ENCODE measurements around the gene FAM124A.

Gene FAM124A

DNA sequence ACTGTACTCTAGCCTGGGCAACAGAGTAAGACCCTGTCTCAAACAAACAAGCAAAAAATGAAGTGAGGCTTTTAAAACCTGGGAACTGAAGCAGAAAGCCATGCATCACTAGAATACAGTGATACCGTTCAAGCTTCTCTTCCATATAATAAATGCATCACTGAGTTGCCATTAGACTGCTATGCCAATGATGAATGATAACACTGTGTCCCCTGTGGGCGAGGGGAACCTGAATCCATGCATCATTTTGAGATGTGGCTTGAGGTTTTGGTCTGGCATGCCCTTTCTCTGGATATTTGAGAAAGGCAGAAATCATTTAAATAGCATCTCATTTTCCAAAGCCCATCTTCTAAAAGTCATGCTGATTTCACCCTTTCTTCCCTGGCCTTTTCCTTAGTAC is 1.5 kb upstream of the FAM124A start:
- DNase-seq (ENCODE audit: low read depth in 2 of 2) = no peak

- DNase-seq (ENCODE audit: low read depth in 2 of 2) = no peak
Observed at GRCh38 chr13:51221108-51221507, 1.1 kb upstream of the FAM124A start.

DNA sequence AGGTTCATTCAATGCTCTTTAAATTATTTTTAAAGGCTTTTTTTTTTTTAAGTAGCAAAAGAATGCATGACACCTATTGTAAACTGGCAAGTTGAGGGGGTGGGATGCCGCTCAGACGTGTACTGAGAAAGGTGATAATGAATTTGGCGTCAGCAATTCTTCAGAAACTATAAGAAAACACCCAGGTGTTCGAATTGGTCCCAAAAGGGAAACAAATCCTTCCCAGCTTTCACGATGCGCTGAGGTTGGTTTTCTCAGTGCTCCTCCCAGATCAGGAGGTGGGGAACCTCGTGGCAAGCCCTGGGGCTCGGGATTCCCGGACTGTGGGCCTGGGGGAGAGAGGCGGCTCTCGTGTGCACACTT is 543 bp upstream of the FAM124A start:
- no peak for DNase-seq (ENCODE audit: low read depth in 2 of 2)

- DNase-seq (ENCODE audit: low read depth in 2 of 2) = no peak
Observed at GRCh38 chr13:51222686-51223559, 725 bp downstream of the FAM124A start.

DNA sequence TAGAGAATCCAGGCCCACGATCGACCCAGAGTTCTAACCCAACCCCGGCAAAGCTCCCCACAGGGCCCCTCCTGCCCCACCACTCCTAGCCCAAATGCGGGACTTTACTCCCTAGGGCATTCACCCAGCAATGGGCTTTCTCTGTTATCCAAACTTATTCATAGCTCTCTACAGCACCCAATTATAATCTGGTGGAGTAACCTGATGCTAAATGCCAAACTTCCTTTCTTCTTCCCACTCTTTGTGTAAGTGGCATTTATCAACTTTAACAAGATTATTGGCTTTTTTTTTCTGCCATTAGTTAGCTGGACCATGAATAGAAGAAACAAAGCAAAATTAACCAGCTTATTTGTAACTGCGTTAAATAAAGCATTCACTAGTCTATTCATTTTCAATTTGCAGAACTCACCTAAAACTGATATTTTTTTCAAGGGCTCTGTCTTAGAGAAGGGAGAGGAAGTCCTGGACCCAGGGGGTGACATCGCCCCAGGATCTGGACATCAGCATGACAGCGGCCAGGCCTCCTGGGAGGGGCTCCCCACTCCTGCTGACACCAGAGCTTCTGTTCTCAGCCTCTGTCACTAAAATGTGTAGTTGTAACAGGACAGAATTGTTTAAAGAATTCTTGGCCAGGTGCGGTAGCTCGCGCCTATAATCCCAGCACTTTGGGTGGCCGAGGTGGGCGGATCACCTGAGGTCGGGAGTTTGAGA is 1.5 kb downstream of the FAM124A start:
- DNase-seq (ENCODE audit: low read depth in 2 of 2) = no peak

DNA sequence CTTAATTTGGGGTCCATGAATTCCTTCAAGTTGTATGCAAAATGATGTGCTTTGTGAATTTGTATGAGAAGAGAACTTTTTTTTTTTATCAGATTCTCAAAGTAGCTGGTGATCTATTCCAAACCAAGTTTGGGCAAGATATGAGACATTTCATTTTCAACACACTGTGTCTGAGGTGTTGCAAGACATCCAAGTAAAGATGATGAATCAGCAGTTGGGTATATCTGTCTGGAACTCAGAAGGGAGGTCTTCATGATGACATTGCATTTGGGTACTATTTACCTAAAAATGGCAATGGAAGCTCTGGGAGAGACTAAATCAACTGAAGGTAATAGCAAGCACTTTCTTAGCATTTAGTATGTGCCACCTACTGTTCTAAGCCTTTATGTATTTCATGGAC is 2.8 kb downstream of the FAM124A start:
- no peak for DNase-seq (ENCODE audit: low read depth in 2 of 2)

DNA sequence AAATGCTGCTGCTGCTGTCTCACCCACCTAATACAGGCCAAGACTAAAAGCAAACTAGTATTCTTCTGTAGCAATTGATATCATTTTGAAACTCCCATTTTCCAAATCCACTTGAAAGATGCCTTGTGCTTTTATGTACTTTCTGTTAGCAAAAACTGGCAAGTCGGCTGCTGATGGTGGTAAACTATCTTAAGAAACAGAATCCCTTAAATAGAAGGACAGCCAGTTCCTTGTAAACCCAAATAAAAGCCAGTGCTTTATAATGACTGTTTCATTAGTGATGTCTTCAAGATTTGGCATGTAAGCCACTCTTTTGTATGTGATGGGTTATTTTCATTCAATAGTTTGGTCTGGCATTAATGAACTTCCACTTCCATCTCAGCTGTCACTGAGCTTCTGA is 5.2 kb downstream of the FAM124A start:
- DNase-seq (ENCODE audit: low read depth in 2 of 2) = no peak

DNA sequence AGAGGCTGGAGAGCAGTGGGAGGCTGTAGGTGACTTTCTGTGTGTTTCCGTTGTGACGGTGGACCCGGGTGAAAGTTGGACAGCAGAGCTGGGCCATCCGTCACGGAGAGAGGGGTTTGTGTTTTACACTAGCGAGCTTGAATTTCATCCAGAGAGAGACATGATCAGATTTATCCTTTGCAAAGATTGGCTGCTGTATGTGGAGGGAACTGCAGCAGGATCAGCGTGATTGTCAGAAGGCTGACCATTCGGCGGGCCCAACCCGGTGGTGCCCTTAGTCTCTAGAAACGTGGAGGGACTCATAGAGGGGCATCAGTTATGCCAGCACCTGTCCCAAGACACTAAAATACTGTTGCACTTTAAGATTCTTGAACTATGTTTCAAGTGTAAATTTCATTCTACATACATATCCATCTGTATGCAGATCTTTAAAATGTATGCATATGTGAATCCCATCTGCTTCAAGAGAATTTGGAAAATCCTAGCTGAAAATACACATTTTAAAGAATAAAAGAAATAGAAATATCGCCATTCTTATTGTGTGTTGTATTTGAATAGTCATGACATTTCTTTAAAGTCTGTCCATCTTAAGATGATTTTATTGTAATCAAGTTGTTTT is 7.0 kb downstream of the FAM124A start:
- DNase-seq (ENCODE audit: low read depth in 2 of 2) = no peak

DNA sequence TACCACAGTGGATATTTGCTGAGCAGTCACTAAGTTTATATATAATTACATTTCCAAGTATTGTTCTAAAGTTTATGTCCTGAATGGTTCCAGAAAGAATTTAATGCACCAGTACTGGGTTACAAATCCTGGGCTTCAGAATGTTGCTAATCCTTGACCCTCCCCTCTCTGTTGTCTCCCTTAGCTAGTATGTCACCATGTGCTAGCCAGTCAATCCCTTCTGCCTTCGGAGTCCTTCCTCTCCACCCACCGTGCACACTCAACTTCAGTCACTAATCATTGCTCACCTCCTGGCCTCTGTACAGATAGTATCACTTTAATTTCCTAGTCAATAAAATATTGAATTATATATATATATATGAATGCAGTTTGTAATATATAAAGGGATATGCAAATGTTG is 7.5 kb downstream of the FAM124A start:
- DNase-seq (ENCODE audit: low read depth in 2 of 2) = no peak

DNA sequence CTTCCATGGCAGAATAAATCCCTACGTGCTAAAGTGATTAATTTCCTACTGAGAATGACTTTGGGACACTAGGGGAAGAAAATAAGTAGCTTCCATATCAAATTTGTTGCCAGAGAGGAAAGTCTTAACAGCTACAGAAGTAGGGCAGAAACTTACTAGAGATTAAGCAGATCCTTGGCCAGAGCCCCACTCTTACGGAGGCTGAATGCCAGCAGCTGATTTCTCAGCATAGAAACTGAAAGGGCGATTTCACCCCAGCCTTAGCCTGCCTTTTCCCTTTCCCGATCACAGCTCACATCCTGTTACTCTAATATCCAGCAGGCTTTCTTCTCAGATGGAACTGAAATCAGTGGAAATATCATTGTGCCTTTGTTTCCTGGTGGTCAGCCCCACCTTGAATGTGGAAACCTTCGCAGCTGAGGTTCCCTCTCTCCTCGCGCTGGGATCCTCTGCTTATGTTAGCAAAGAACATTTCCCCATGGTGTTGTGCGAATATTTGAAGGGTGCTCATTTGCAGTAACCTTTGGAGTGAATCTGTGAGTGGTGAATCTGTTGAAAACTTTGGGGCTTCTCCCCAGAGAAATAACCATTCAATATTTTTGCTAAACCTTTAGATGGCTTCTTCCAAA is 8.4 kb downstream of the FAM124A start:
- no peak for DNase-seq (ENCODE audit: low read depth in 2 of 2)

DNA sequence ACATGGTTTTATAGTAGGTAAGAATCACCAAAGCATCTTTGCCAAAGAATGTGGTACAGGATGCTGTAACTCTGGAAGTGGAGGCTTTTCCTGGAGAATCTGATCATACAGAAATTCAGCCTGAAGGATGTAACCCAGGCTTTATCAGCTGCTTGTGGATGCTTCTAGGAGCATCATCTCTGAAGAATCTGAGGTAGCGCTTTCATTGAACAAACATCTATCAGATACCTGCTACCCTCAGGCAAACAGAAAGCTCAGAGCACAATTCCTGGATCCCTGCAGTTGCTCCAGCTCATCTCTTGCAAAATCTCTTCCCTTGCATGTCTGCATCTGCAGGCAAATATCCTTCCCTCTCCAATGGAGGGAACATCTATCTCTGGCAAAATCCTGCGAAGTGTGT is 9.3 kb downstream of the FAM124A start:
- DNase-seq (ENCODE audit: low read depth in 2 of 2) = no peak

GRCh38 chr13:51232328-51232727 is 10.1 kb downstream of the FAM124A start:
- DNase-seq (ENCODE audit: low read depth in 2 of 2) = no peak

GRCh38 chr13:51233117-51233826 is 11.1 kb downstream of the FAM124A start:
- no peak for DNase-seq (ENCODE audit: low read depth in 2 of 2)

DNA sequence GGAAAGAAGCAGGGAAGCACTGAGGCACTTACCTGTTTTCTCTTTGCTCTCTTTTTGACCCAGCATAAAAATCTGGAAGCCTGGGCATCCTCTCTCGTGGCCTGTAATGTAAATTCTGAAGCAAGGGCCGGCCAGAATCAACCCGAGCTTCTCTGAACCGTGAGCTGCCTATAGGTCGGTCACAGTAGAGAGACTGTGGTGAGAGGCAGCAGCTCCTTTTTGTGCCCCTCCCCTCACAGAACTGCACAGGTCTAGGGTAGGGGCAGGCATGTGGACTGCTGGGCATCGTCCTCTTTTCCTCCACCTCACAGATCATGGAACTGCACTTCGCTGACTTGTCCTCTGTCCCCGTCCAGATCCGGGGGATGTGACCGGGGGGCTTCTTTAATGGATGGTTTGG is 12.5 kb downstream of the FAM124A start:
- no peak for DNase-seq (ENCODE audit: low read depth in 2 of 2)

DNA sequence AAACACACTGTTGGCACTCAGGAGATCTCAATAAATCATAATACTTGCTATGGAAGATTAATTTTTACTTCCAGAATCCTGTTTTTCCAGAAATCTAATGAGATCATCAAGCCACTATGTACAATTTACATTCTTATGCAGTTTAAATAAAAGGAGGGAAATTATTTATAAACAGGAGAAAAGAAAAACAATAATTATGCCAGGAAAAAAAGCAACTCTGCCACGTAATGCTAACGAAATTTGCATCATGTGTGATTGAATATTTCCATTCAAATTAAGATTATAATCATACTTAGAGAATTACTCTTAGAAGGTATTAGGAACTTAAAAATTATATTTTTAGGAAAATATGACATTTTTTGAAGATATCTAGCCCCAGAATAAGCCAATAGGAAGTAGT is 13.0 kb downstream of the FAM124A start:
- DNase-seq (ENCODE audit: low read depth in 2 of 2) = no peak

DNA sequence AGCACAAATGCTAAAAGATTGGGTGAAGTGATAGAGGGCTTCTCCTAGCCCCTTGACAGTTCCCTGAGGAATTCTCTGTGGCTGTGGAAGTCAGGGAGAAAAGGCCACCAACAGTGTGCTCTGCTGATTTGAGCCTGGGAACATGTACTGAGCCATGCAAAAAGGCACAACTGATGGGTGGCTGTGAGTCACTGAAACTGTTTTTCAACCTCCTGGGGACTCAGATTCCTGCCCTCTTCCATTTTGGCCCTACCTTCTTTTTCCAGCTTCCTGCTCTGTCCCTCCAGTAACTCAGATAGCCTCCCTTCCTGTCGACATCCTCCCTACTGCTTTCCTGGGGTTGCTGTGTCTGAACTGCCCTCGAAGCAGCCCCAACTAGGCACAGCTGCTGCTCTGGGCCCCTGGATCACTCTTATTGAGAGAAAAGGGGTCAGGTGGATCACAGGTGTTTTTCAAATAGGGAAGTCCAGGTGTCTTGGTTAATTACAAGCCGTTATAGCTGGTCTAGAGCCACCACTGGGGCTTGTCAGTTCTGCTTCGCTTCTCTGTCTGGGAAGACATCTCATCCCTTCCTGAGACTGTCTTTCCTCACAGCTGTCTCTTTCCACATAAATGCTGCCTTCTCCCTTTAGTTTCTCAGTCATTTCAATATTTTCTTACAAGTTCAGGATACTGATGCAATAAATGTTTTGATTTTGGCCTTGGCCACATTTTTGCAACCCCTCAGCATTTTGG is 13.7 kb downstream of the FAM124A start:
- no peak for DNase-seq (ENCODE audit: low read depth in 2 of 2)

GRCh38 chr13:51236491-51236792 is 14.2 kb downstream of the FAM124A start:
- no peak for DNase-seq (ENCODE audit: low read depth in 2 of 2)

- DNase-seq (ENCODE audit: low read depth in 2 of 2) = no peak
Observed at GRCh38 chr13:51237386-51237785, 15.2 kb downstream of the FAM124A start.

DNA sequence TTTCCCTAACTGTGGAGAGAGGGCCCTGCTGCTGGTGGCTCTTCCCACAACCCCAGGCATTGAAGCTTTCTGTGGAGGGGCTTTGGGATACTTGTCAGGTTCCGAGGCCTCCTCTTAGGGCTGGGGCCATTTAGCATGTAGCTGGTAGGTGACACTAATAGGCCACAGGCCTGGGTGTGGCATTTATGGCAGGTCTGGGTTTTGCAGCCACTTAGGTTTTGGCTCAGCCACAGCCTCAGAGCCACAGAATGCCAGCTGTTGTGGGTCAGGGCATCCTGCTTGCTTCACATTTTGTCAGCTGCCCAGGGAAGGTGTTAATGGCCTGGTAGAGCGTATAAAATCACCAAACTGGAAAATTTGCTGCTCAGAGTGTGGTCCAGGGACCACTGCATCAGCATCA is 15.7 kb downstream of the FAM124A start:
- DNase-seq (ENCODE audit: low read depth in 2 of 2) = no peak

GRCh38 chr13:51240178-51240577 is 18.0 kb downstream of the FAM124A start:
- no peak for DNase-seq (ENCODE audit: low read depth in 2 of 2)

GRCh38 chr13:51240958-51241357 is 18.8 kb downstream of the FAM124A start:
- DNase-seq (ENCODE audit: low read depth in 2 of 2) = no peak
